ENCODE data around the gene CSPG5. TPM values are rescaled to one million over a fixed set of nuclear protein-coding genes. Genes with fewer than 3 reads are reported as not detected.

CSPG5 gene
- total RNA-seq, 4 donors from 2014 or later: 0.17 to 2.8 (median 0.98) TPM

GRCh38 chr3:47566667-47567066 is 12.0 kb downstream of the CSPG5 start:
- TF ChIP-seq CTCF (IDR thresholded peaks at IDR 0.05; ENCODE audit: low read depth): no peak

GRCh38 chr3:47565734-47566550 is 12.7 kb downstream of the CSPG5 start:
- no peak for TF ChIP-seq CTCF (IDR thresholded peaks at IDR 0.05; ENCODE audit: low read depth)

- no peak for TF ChIP-seq CTCF (IDR thresholded peaks at IDR 0.05; ENCODE audit: low read depth)
These were observed 22.3 kb downstream of the CSPG5 start for GRCh38 chr3:47556351-47556750.

GRCh38 chr3:47554335-47554734 is 24.3 kb downstream of the CSPG5 start:
- TF ChIP-seq CTCF (IDR thresholded peaks at IDR 0.05; ENCODE audit: low read depth): no peak

GRCh38 chr3:47553407-47553806 is 25.3 kb downstream of the CSPG5 start:
- TF ChIP-seq CTCF (IDR thresholded peaks at IDR 0.05; ENCODE audit: low read depth): no peak

GRCh38 chr3:47542471-47543173 is 36.0 kb downstream of the CSPG5 start:
- no peak for TF ChIP-seq CTCF (IDR thresholded peaks at IDR 0.05; ENCODE audit: low read depth)

GRCh38 chr3:47541583-47542108 is 37.0 kb downstream of the CSPG5 start:
- no peak for TF ChIP-seq CTCF (IDR thresholded peaks at IDR 0.05; ENCODE audit: low read depth)

Data from subcutaneous adipose tissue (tissue), 4 donors.